Measurements from ENCODE around the gene TRAFD1. TPM values are rescaled to one million over a fixed set of nuclear protein-coding genes. Genes with fewer than 3 reads are reported as not detected.
A peak's percentile ranks its signal among the peaks of the same experiment; 100 is the strongest.

The TRAFD1 gene
- total RNA-seq, 1 donor = 47.5 TPM

- TF ChIP-seq CTCF (IDR thresholded peaks at IDR 0.05; ENCODE audit: insufficient read depth, low read depth, low read length) = peak; percentile 70
- no peak overlapping the region for H3K4me3 ChIP-seq (ENCODE audit: low read depth, low read length)
- DNase-seq (ENCODE audit: low read depth) = peak; percentile 15
Observed at GRCh38 chr12:112170376-112170775, 45.0 kb downstream of the TRAFD1 start.

- no peak overlapping the region for H3K4me3 ChIP-seq (ENCODE audit: low read depth, low read length)
- no peak for DNase-seq (ENCODE audit: low read depth)
- no peak for TF ChIP-seq CTCF (IDR thresholded peaks at IDR 0.05; ENCODE audit: insufficient read depth, low read depth, low read length)
Observed at GRCh38 chr12:112170971-112171596, 45.7 kb downstream of the TRAFD1 start.

GRCh38 chr12:112172556-112173324 lies 47.4 kb downstream of the TRAFD1 start:
- TF ChIP-seq CTCF (IDR thresholded peaks at IDR 0.05; ENCODE audit: insufficient read depth, low read depth, low read length) = no peak
- no peak for DNase-seq (ENCODE audit: low read depth)
- no peak overlapping the region for H3K4me3 ChIP-seq (ENCODE audit: low read depth, low read length)

- no peak for DNase-seq (ENCODE audit: low read depth)
- no peak for TF ChIP-seq CTCF (IDR thresholded peaks at IDR 0.05; ENCODE audit: insufficient read depth, low read depth, low read length)
- no peak overlapping the region for H3K4me3 ChIP-seq (ENCODE audit: low read depth, low read length)
Observed at GRCh38 chr12:112175361-112176155, 50.2 kb downstream of the TRAFD1 start.

- no peak for TF ChIP-seq CTCF (IDR thresholded peaks at IDR 0.05; ENCODE audit: insufficient read depth, low read depth, low read length)
- DNase-seq (ENCODE audit: low read depth) = no peak
- no peak overlapping the region for H3K4me3 ChIP-seq (ENCODE audit: low read depth, low read length)
Observed at GRCh38 chr12:112176321-112177010, 51.1 kb downstream of the TRAFD1 start.

GRCh38 chr12:112178796-112179195 lies 53.4 kb downstream of the TRAFD1 start:
- no peak for TF ChIP-seq CTCF (IDR thresholded peaks at IDR 0.05; ENCODE audit: insufficient read depth, low read depth, low read length)
- no peak for DNase-seq (ENCODE audit: low read depth)
- no peak overlapping the region for H3K4me3 ChIP-seq (ENCODE audit: low read depth, low read length)

All from fibroblast of villous mesenchyme (primary cell).